PC-9 (cell line): ENCODE data around the gene SLC25A3. TPM values are rescaled to one million over a fixed set of nuclear protein-coding genes. Genes with fewer than 3 reads are reported as not detected.
"Not testable (repeated sequence)": the region's sequence is repeated elsewhere in the genome, so short reads cannot be mapped to it uniquely, and the experiment has no call there.

ENCODE experiments used
- BruUV-seq: library from RNA; stranded (reverse); fragments of 400-500 nt; replicated peaks from 2 replicates; lab custom pipeline; 2021; lab: Mats Ljungman, UMichigan
- CTCF ChIA-PET: fragments of 300-600 bp; sonication (Branson Sonifier 250); formaldehyde crosslinking; loops from one replicate; lab custom pipeline; 2022; ENCODE audit warnings: antibody characterized with exemption; lab: Charles Lee
- POLR2A ChIA-PET: fragments of 300-600 bp; sonication (Branson Sonifier 250); formaldehyde crosslinking; loops from one replicate; lab custom pipeline; 2022; ENCODE audit warnings: antibody characterized with exemption; ENCODE audit not compliant: unreplicated experiment; lab: Charles Lee
- DNase-seq, 2 experiments: peaks; one replicate each; pipeline versions ENCODE4 v3.0.0 to v3.0.0-alpha.2; 2015 to 2022; ENCODE audit warnings: mixed read lengths in 1 of 2
- H2AFZ ChIP-seq: fragments of 200-600 bp; sonication (generic); 2 replicates; pipeline ENCODE4 v1.8.1; 2017; ENCODE audit warnings: antibody characterized with exemption
- H3F3A ChIP-seq: fragments of 200-600 bp; sonication (generic); 2 replicates; pipeline ENCODE4 v1.8.1; 2017; ENCODE audit warnings: antibody characterized with exemption, mild to moderate bottlenecking, low read depth; ENCODE audit not compliant: insufficient read depth
- H3K27ac ChIP-seq: fragments of 200-600 bp; sonication (generic); 2 replicates; pipeline ENCODE4 v1.6.1; 2016; ENCODE audit warnings: mixed run types
- H3K27me3 ChIP-seq: fragments of 200-600 bp; sonication (generic); 2 replicates; pipeline ENCODE4 v1.6.1; 2016; ENCODE audit warnings: low read depth, mixed run types; ENCODE audit not compliant: insufficient read depth
- H3K36me3 ChIP-seq: fragments of 200-600 bp; sonication (generic); 2 replicates; pipeline ENCODE4 v1.6.1; 2016; ENCODE audit warnings: low read depth, mixed run types
- H3K4me1 ChIP-seq: fragments of 200-600 bp; sonication (generic); replicated peaks from 2 replicates; pipeline ENCODE4 v1.6.1; 2016; ENCODE audit warnings: mixed run types; ENCODE audit not compliant: insufficient read depth
- H3K4me2 ChIP-seq: fragments of 200-600 bp; sonication (generic); 2 replicates; pipeline ENCODE4 v1.6.1; 2017; ENCODE audit warnings: mixed run types
- H3K4me3 ChIP-seq: fragments of 200-600 bp; sonication (generic); 2 replicates; pipeline ENCODE4 v1.6.1; 2016; ENCODE audit warnings: mixed run types
- H3K79me2 ChIP-seq: fragments of 200-600 bp; sonication (generic); 2 replicates; pipeline ENCODE4 v1.6.1; 2017; ENCODE audit warnings: low read depth, mixed run types
- H3K9me2 ChIP-seq: fragments of 200-600 bp; sonication (generic); 2 replicates; pipeline ENCODE4 v1.8.1; 2017; ENCODE audit warnings: mild to moderate bottlenecking; ENCODE audit not compliant: insufficient read depth
- H3K9me3 ChIP-seq: fragments of 200-600 bp; sonication (generic); 2 replicates; pipeline ENCODE4 v1.8.1; 2016; ENCODE audit warnings: low read depth; ENCODE audit not compliant: insufficient read depth
- H4K20me1 ChIP-seq: fragments of 200-600 bp; sonication (generic); 2 replicates; pipeline ENCODE4 v1.8.1; 2017; ENCODE audit not compliant: insufficient read depth
- EZH2 ChIP-seq: fragments of 200-600 bp; sonication (generic); IDR thresholded peaks from 2 replicates; pipeline ENCODE4 v1.8.0; 2017; ENCODE audit warnings: antibody characterized with exemption, low read depth
- intact Hi-C: fragments of 100-400 bp; cut with micrococcal nuclease; formaldehyde crosslinking; loops from one replicate; pipeline ENCODE4 v1.10.0; 2022; ENCODE audit not compliant: unreplicated experiment
- total RNA-seq: library from RNA; stranded (reverse); gene quantifications from 2 replicates; pipeline ENCODE4 v1.2.3, GENCODE V29; 2021
- TF ChIP-seq, protein P1 (sequence below): fragments of 200-600 bp; sonication (generic); conservative IDR thresholded peaks from 2 replicates; pipeline ENCODE4 v1.6.1; 2017; ENCODE audit warnings: mixed run types, antibody characterized with exemption, mild to moderate bottlenecking, moderate library complexity

SLC25A3 gene
- total RNA-seq, 1 experiment from 2014 or later = 572 TPM

GRCh38 chr12:98637068-98637467 lies 43.6 kb downstream of the SLC25A3 start:
- Histone ChIP-seq H3F3A (peaks cover 17% of the 10 kb centered on the region; the same call in 1 of the 2 replicates), H2AFZ (no peak overlapping the region), H3K79me2 (no peaks in the 10 kb centered on the region), H3K9me2 (no peaks in the 10 kb centered on the region), H4K20me1 (no peaks in the 10 kb centered on the region), H3K27me3 (no peaks in the 10 kb centered on the region), H3K4me3 (no peak overlapping the region), H3K4me1 (peaks cover 21% of the 10 kb centered on the region), H3K36me3 (no peaks in the 10 kb centered on the region), H3K4me2 (no peak overlapping the region), H3K9me3 (no peaks in the 10 kb centered on the region), H3K27ac (no peak overlapping the region)
- no TSS peak for BruUV-seq
- ChIA-PET CTCF (no interaction called here), POLR2A (no interaction called here)
- TF ChIP-seq, protein P1, sequence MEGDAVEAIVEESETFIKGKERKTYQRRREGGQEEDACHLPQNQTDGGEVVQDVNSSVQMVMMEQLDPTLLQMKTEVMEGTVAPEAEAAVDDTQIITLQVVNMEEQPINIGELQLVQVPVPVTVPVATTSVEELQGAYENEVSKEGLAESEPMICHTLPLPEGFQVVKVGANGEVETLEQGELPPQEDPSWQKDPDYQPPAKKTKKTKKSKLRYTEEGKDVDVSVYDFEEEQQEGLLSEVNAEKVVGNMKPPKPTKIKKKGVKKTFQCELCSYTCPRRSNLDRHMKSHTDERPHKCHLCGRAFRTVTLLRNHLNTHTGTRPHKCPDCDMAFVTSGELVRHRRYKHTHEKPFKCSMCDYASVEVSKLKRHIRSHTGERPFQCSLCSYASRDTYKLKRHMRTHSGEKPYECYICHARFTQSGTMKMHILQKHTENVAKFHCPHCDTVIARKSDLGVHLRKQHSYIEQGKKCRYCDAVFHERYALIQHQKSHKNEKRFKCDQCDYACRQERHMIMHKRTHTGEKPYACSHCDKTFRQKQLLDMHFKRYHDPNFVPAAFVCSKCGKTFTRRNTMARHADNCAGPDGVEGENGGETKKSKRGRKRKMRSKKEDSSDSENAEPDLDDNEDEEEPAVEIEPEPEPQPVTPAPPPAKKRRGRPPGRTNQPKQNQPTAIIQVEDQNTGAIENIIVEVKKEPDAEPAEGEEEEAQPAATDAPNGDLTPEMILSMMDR = no peak
- TF ChIP-seq EZH2 = no peak
- intact Hi-C loops = no loop called here
- no peak for DNase-seq

- BruUV-seq = no TSS peak
- no peak overlapping the region for H2AFZ ChIP-seq
- CTCF ChIA-PET = no interaction called here
- POLR2A ChIA-PET = no interaction called here
- H3K9me3 ChIP-seq = no peaks in the 10 kb centered on the region
- no peak overlapping the region for H3K4me2 ChIP-seq
- no peaks in the 10 kb centered on the region for H3K36me3 ChIP-seq
- H3K4me3 ChIP-seq = no peak overlapping the region
- H3K4me1 ChIP-seq = peaks cover 21% of the 10 kb centered on the region
- H4K20me1 ChIP-seq = no peaks in the 10 kb centered on the region
- H3K27me3 ChIP-seq = no peaks in the 10 kb centered on the region
- H3K9me2 ChIP-seq = no peaks in the 10 kb centered on the region
- H3K79me2 ChIP-seq = no peaks in the 10 kb centered on the region
- H3K27ac ChIP-seq = no peak overlapping the region
- intact Hi-C loops = no loop called here
- DNase-seq = no peak
- peaks cover 17% of the 10 kb centered on the region; the same call in 1 of the 2 replicates for H3F3A ChIP-seq
- TF ChIP-seq, protein P1 = no peak
- no peak for TF ChIP-seq EZH2
Observed at GRCh38 chr12:98638009-98638408, 44.5 kb downstream of the SLC25A3 start.

DNA sequence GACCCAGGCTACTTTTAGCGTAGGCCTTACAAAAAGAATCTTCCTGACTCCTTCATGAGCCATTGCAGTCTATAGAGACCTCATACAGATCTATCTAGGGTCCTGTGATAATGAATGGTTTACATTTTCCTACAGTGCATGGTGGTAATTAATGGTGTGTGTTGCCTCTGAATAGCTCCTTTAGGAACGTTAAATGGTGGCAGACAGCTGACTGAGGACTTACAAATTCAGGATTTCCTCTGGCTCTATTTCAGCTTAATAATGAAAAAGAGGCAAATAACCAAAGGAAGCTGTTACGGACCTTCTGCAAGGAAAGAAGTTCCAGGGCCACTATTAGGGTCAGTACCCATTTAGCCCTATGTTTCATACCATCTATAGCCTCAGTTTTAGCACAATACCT lies 46.0 kb downstream of the SLC25A3 start:
- TF ChIP-seq EZH2 = no peak
- no peak overlapping the region for H3K4me3 ChIP-seq
- no peaks in the 10 kb centered on the region for H3K36me3 ChIP-seq
- DNase-seq = no peak
- H3K9me3 ChIP-seq = no peaks in the 10 kb centered on the region
- ChIA-PET CTCF (no interaction called here), POLR2A (no interaction called here)
- H3K79me2 ChIP-seq = 0 out of 2 replicates have a peak, but pooled peaks cover 6% of the 10 kb centered on the region
- no peaks in the 10 kb centered on the region for H3K27me3 ChIP-seq
- no peak overlapping the region for H3K4me2 ChIP-seq
- no peak overlapping the region for H3K27ac ChIP-seq
- peaks cover 21% of the 10 kb centered on the region for H3K4me1 ChIP-seq
- intact Hi-C loops = no loop called here
- H2AFZ ChIP-seq = no peak overlapping the region
- H3K9me2 ChIP-seq = no peaks in the 10 kb centered on the region
- peaks cover 21% of the 10 kb centered on the region; the same call in 1 of the 2 replicates for H3F3A ChIP-seq
- no TSS peak for BruUV-seq
- H4K20me1 ChIP-seq = no peaks in the 10 kb centered on the region

GRCh38 chr12:98642801-98643200 lies 49.3 kb downstream of the SLC25A3 start:
- H3K27ac ChIP-seq, H2AFZ ChIP-seq, H3K9me2 ChIP-seq, H3K9me3 ChIP-seq, H3K36me3 ChIP-seq, H3K4me3 ChIP-seq, H3K4me1 ChIP-seq, intact Hi-C loops, H3K4me2 ChIP-seq, H3F3A ChIP-seq, H4K20me1 ChIP-seq, H3K27me3 ChIP-seq, H3K79me2 ChIP-seq, CTCF ChIA-PET, DNase-seq, BruUV-seq: not testable (repeated sequence)
- POLR2A ChIA-PET = interaction anchor here (0.6 kb wide), 1 partner anchor 90 kb away, joined by 4 read pairs; no protein-coding TSS in a partner anchor
